ENCODE measurements around the gene ZNF740.
"Not testable (repeated sequence)": the region's sequence is repeated elsewhere in the genome, so short reads cannot be mapped to it uniquely, and the experiment has no call there.

ZNF740 gene

GRCh38 chr12:53195516-53196420, 15.2 kb downstream of the ZNF740 start:
- DNase-seq: no peak

DNA sequence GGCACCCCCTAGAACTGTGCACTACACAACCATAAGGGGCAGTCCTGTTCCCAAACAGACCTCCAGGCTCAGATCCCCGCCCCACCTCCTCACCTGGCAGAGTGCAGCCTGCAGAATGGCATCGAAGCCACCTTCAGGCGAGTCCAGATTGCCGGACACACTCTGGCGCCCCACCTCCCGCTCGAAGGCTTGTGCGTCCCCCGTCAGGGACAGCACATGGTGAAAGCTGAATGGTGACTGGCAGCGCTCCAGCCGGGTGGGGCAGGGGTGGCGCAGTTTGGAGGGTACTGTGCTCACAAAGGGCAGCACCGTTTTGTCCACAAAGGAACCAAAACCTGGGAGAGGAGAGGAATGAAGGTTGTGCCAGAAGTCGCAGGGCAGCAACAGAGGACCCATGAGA, 16.0 kb downstream of the ZNF740 start:
- DNase-seq: no peak

- DNase-seq: peak; percentile 95
Observed at GRCh38 chr12:53197011-53197640, 16.6 kb downstream of the ZNF740 start.

GRCh38 chr12:53198486-53199110, 18.1 kb downstream of the ZNF740 start:
- peak; percentile 65 for DNase-seq

- DNase-seq: no peak
Observed at GRCh38 chr12:53199700-53200099, 19.2 kb downstream of the ZNF740 start.

GRCh38 chr12:53200107-53200457, 19.6 kb downstream of the ZNF740 start:
- DNase-seq: no peak

- no peak for DNase-seq
Observed at GRCh38 chr12:53200458-53201176, 20.1 kb downstream of the ZNF740 start.

GRCh38 chr12:53201177-53201541, 20.6 kb downstream of the ZNF740 start:
- no peak for DNase-seq

DNA sequence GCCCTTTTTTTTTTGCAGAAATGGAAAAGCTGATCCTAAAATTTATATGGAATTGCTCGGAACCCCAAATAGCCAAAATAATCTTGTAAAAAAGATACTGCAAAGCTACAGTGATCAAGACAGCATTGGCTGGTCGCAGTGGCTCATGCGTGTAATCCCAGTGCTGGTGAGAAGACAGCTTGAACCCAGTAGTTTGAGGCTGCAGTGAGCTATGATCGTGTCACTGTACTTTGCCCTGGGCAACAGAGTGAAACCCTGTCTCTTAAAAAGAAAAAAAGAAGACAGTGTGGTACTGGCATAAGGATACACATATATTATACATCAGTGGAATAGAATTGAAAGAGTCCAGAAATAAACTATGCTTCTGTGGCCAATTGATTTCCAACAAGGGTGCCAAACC, 21.1 kb downstream of the ZNF740 start:
- DNase-seq: no peak

DNA sequence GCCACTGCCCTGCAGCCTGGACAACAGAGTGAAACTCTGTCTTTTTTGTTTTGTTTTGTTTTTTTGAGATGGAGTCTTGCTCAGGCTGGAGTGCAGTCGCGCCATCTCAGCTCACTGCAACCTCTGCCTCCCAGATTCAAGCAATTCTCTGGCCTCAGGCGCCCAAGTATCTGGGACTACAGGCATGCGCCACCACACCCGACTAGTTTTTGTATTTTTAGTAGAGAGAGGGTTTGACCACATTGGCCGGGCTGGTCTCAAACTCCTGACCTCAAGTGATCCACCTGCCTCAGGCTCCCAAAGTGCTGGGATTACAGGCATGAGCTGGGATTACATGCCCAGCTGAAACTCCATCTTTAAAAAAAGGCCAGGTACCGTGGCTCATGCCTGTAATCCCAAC, 21.8 kb downstream of the ZNF740 start:
- DNase-seq: not testable (repeated sequence)

- DNase-seq: no peak
Observed at GRCh38 chr12:53204351-53204750, 23.8 kb downstream of the ZNF740 start.

DNA sequence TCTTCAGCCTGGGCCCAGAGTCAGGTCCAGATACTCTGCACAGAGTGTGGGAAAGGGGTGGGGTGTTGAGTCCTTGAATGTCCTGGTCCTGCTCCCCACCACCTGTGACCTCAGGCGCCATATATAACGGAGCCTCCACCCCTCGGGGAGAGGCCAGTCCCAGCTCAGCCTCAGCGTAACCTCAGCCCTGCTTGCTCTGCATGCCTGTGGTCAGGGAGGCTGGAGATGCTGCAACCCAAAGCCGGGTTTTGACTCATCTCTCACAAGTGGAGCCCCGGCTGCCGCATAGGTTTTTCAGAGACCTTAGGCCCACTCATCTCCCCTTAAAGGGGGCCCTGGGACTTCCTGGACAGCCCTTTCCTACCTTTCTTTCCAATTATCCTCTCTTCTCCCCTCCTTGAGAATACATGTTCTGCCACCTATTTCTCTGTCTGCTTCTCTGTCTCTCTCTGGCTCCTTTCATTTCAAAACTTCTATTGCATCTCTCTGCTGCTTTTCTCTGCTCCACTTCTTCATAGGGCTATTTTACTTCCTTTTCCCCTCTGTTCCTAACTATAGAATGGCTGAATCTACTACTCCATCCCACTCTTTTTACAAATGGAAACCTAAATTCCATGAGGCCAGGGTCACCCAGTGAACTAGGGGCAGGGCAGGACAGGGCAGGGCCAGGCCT, 25.4 kb downstream of the ZNF740 start:
- DNase-seq: no peak

DNA sequence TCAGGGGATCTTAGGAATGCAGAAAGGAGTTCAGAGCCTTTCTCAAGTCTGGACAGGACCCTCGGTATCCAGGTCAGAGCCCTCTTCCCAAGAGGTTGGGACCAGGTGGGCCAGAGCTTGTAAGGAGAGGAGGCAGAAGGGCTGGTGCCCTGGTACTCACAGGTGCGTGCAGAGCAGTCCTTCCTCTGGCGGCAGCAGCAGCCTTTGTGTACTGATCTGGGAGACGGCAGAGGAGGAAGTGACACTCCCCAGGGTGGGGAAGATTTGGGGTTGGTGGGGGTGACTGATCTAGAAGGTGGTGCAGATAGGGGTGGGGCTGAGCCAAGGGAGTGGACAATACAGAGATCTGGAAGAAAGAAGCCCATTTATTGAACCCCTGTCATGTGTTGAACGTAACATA, 26.5 kb downstream of the ZNF740 start, which contains the start of gene ITGB7:
Gene ITGB7, minus strand, starts transcription at position 210 of the 400 bp plus-strand sequence. CDS start 6,808 bp downstream, outside the sequence.
- DNase-seq: no peak

DNA sequence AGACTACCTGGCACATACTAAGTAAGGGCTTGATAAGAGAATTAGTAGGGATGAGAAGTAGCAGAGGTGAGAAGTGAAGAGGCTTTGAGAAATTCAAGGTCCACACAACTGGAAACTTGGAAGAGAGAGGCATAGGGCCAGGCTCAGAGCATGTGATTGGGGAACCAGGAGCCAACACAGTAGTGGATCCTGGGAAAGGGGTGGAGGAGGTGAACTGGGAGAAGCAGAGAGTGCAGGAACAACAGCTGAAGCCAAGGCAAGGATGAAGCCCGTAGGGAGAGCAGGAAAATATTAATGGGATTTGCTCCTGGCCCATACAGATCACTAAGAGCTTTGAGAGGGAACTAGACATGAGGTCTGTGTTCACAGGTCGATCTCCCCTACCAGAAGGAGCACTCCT, 27.9 kb downstream of the ZNF740 start:
- no peak for DNase-seq

- no peak for DNase-seq
Observed at GRCh38 chr12:53208877-53209463, 28.4 kb downstream of the ZNF740 start.

DNA sequence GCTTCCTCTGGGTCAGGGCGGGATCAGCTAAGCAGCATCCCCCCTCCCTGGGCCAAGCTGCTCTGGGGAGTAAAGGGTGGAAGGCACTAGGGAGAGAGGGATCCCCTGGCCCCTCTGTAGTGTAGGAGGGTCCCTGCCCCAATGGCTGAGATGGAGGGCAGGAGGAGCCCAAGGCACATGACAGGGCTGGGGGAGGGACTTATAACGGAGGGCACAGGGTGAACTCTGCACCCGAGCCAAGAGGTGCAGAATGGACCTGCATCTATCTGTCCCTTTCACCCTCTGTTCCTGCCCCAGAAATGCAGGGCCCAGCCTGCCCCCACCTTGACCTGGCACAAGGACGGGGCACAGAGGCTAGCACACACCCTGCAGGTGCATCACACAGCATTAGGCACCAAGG, 30.3 kb downstream of the ZNF740 start:
- DNase-seq: no peak

DNA sequence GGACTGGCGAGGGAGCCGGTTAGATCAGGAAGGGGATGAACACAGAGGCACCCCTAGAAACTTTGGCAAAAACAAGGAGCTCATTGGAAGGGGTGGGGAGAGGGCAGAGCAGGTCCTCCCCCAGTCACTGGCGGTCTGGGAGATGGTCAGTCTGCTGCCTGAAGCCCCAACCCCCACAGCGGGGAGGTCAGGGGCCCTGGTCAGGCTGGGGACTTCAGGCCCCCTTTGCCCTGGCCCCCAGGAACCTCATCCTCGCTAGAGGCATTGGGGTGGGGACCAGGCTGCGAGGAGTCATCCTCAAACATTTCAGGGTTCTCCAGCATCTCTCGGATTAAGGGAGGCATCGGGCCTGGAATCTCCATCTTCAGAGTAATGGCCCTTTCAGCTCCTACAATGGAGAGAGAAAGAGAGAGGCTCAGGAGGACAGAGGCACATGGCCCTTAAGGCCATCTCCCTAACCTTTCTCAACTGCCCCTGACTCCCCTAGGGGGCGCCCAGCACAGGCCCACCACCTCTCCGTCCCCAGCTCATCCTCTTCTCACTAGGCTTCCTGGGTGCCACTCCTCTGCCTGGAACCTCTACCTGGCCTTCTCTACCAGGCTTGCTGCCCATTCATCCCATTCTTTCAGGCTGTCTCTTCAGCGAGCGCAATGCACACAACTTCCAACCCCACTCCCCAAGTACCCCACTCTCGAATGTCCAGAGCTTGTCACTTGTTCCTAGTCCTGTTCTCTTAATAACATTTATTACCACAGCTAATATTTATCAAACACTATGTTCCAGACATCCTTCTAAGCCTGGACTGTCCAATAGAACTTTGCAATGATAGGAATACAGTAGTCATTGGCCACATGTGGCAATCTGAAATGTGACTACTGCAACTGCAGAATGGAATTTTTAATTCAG, 31.2 kb downstream of the ZNF740 start:
- no peak for DNase-seq

DNA sequence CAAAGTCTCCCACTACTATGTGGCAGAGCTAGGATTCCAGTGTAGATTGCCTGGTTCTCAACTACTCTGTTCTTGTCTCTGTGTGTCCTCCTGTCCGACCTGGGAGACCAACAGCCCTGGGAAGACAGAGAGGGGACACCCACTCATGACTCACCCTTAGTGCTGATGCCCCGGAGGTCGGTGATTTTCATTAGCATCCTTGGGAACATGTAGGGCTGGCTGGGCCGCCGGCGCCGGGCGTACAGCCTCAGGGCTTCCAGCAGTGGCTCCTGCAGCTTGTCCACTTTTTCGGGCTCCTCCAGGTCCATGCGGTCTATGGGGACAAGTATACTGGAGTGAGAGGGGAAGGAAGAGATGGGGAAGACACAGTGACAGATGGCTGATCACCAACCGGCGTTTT, 32.4 kb downstream of the ZNF740 start:
- DNase-seq: peak; percentile 58

GRCh38 chr12:53213348-53213747, 32.8 kb downstream of the ZNF740 start:
- DNase-seq: peak; percentile 89

- no peak for DNase-seq
Observed at GRCh38 chr12:53214221-53214620, 33.7 kb downstream of the ZNF740 start.
